OCI-LY3 (cell line): ENCODE measurements around the gene EFHC1.
A peak's percentile ranks its signal among the peaks of the same experiment; 100 is the strongest.

ENCODE experiments used
- H2AFZ ChIP-seq: fragments of 200-600, 300-600 bp; shearing (Covaris generic); 2 replicates; pipeline ENCODE4 v1.6.0; 2014; ENCODE audit warnings: antibody characterized with exemption, low read depth, low read length
- H3K27ac ChIP-seq: fragments of 200-600, 300-600 bp; sonication (generic); 2 replicates; pipeline ENCODE4 v1.5.1; 2014; ENCODE audit warnings: mild to moderate bottlenecking, low read length, moderate library complexity, mixed read lengths
- H3K27me3 ChIP-seq: fragments of 200-600, 300-600 bp; sonication (generic); 2 replicates; pipeline ENCODE4 v1.6.1; 2014; ENCODE audit warnings: low read depth, low read length, mixed read lengths
- H3K36me3 ChIP-seq: fragments of 200-600, 300-600 bp; sonication (generic); replicated peaks from 2 replicates; pipeline ENCODE3; 2014; ENCODE audit warnings: low read depth, low read length, mixed read lengths
- H3K4me1 ChIP-seq: fragments of 300-600, 200-600 bp; sonication (generic); 2 replicates; pipeline ENCODE4 v1.6.1; 2014; ENCODE audit warnings: low read length, mixed read lengths
- H3K4me2 ChIP-seq: fragments of 200-600, 300-600 bp; sonication (generic); 2 replicates; pipeline ENCODE4 v1.6.1; 2014; ENCODE audit warnings: low read length, mixed read lengths
- H3K4me3 ChIP-seq: fragments of 300-600, 200-600 bp; sonication (generic); 2 replicates; pipeline ENCODE4 v1.5.1; 2014; ENCODE audit warnings: antibody characterized with exemption, mild to moderate bottlenecking, low read length, moderate library complexity
- H3K79me2 ChIP-seq: fragments of 300-600, 200-600 bp; shearing (Covaris generic); 2 replicates; pipeline ENCODE4 v1.6.1; 2014; ENCODE audit warnings: mild to moderate bottlenecking, low read length, mixed read lengths
- H3K9ac ChIP-seq: fragments of 300-600, 200-600 bp; shearing (Covaris generic); 2 replicates; pipeline ENCODE4 v1.6.0; 2014; ENCODE audit warnings: mild to moderate bottlenecking, low read length, moderate library complexity
- H3K9me3 ChIP-seq: fragments of 200-600, 300-600 bp; shearing (Covaris generic); 2 replicates; pipeline ENCODE4 v1.6.1; 2014; ENCODE audit warnings: low read length, mixed read lengths; ENCODE audit not compliant: insufficient read depth
- H4K20me1 ChIP-seq: fragments of 200-600, 300-600 bp; sonication (generic); 2 replicates; pipeline ENCODE4 v1.6.1; 2016; ENCODE audit warnings: low read length, mixed read lengths; ENCODE audit not compliant: insufficient read depth
- EZH2phosphoT487 ChIP-seq: fragments of 200-600 bp; shearing (Covaris generic); IDR thresholded peaks from 2 replicates; pipeline ENCODE4 v1.6.1; 2018; ENCODE audit warnings: antibody characterized with exemption, mixed run types, low read depth
- TF ChIP-seq, protein P1 (sequence below): fragments of 200-600, 300-600 bp; sonication (generic); IDR thresholded peaks from 2 replicates; pipeline ENCODE4 v1.5.1; 2014; ENCODE audit warnings: antibody characterized with exemption, low read length, low read depth

EFHC1 gene

DNA sequence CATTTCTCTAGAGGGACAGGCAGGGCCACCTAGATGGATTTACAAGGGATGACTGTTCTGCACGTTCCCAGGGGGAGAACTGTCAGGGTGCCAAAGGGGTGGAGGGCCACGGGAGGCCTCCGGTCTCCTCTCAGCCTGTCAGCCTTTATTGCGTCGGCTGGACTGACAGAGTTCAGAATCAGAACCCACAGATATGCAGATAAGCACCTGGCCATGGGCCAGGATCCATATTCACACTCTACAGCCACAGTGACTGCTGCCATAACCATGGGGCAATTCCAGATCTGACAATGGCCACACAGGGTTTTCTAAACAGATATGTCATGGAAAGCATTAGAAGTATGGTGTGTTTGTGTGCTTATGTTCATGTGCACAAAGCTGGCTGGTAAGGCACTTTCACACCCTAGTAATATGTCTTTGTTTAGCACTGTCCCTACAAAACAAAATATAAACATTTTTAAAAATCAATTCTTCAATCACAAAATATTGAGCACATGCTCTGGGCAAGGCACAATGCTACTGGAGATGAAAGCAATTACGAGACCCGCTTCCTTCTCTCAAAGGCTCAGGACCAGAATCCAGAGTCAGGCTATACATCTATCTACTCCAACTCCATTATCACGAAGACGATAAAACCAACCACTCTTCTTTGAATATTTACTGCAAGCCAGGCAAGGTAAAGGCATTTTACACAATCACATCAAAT lies 127.7 kb downstream of the EFHC1 start:
- Histone ChIP-seq H3K4me3 (peak overlapping the region; percentile 53), H3K4me1 (peaks cover 98% of the 10 kb centered on the region), H3K27ac (peak overlapping the region; percentile 86), H3K27me3 (no peaks in the 10 kb centered on the region), H3K9ac (peak overlapping the region; percentile 61), H3K9me3 (no peaks in the 10 kb centered on the region), H3K36me3 (peaks cover 3% of the 10 kb centered on the region), H3K4me2 (peak overlapping the region; percentile 76), H2AFZ (no peak overlapping the region), H3K79me2 (peaks cover 78% of the 10 kb centered on the region), H4K20me1 (no peaks in the 10 kb centered on the region)
- TF ChIP-seq, protein P1, sequence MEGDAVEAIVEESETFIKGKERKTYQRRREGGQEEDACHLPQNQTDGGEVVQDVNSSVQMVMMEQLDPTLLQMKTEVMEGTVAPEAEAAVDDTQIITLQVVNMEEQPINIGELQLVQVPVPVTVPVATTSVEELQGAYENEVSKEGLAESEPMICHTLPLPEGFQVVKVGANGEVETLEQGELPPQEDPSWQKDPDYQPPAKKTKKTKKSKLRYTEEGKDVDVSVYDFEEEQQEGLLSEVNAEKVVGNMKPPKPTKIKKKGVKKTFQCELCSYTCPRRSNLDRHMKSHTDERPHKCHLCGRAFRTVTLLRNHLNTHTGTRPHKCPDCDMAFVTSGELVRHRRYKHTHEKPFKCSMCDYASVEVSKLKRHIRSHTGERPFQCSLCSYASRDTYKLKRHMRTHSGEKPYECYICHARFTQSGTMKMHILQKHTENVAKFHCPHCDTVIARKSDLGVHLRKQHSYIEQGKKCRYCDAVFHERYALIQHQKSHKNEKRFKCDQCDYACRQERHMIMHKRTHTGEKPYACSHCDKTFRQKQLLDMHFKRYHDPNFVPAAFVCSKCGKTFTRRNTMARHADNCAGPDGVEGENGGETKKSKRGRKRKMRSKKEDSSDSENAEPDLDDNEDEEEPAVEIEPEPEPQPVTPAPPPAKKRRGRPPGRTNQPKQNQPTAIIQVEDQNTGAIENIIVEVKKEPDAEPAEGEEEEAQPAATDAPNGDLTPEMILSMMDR, result no peak
- no peak for TF ChIP-seq EZH2phosphoT487

DNA sequence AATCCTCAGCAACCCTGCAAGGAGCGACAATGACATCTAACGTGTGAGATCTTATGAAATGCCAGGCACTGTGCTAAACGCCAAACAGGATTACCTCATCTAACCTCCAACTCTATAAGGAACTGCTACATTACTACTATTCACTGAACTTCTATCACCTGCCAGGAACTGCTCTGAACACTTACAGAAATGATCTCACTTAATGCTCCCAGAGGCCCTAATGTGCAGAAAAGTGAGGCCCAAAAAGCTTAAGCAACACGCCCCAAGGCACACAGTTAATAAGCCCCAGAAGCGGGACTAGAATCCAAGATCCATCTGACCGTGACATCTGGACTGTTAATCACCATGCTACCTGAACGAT lies 128.2 kb downstream of the EFHC1 start:
- Histone ChIP-seq H3K9ac (peak overlapping the region; percentile 61), H3K4me1 (peaks cover 100% of the 10 kb centered on the region), H3K4me2 (peak overlapping the region; percentile 76), H3K27ac (peak overlapping the region; percentile 86), H3K4me3 (peak overlapping the region; percentile 0; the same call in 1 of the 2 replicates), H3K9me3 (no peaks in the 10 kb centered on the region), H3K36me3 (peaks cover 3% of the 10 kb centered on the region), H3K79me2 (peaks cover 84% of the 10 kb centered on the region), H4K20me1 (no peaks in the 10 kb centered on the region), H3K27me3 (no peaks in the 10 kb centered on the region), H2AFZ (no peak overlapping the region)
- TF ChIP-seq, protein P1, result no peak

DNA sequence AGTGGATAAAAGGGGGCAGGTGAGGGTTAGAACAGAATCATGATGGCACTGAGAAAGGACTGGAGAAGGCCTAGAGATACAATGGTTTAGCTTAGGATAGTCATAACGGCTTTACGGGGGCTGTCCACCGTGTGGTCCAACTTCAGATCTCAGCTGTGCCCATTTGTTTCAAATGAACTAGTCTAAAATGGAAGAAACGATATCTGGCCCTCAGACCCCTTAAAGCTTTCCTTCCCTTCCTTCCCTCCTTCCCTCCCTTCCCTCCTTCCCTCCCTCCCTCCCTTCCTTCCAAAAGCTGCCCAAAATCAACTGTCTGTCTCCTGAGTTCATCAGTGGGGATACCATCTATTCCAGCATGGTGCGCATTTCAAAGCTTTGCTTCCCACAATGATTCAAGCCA lies 128.9 kb downstream of the EFHC1 start:
- no peaks in the 10 kb centered on the region for H4K20me1 ChIP-seq
- no peak overlapping the region for H2AFZ ChIP-seq
- H3K4me1 ChIP-seq, result peaks cover 100% of the 10 kb centered on the region
- peak overlapping the region; percentile 61 for H3K9ac ChIP-seq
- no peaks in the 10 kb centered on the region for H3K27me3 ChIP-seq
- H3K4me3 ChIP-seq, result no peak overlapping the region
- TF ChIP-seq EZH2phosphoT487, result no peak
- TF ChIP-seq, protein P1, result no peak
- no peaks in the 10 kb centered on the region for H3K9me3 ChIP-seq
- peak overlapping the region; percentile 86 for H3K27ac ChIP-seq
- peak overlapping the region; percentile 76 for H3K4me2 ChIP-seq
- peaks cover 85% of the 10 kb centered on the region for H3K79me2 ChIP-seq
- H3K36me3 ChIP-seq, result peaks cover 3% of the 10 kb centered on the region

- Histone ChIP-seq H3K4me2 (peak overlapping the region; percentile 34), H3K9ac (no peak overlapping the region), H3K27me3 (no peaks in the 10 kb centered on the region), H3K27ac (peak overlapping the region; percentile 25), H3K79me2 (peaks cover 84% of the 10 kb centered on the region), H2AFZ (no peak overlapping the region), H3K36me3 (peaks cover 2% of the 10 kb centered on the region), H3K4me3 (no peak overlapping the region), H3K9me3 (no peaks in the 10 kb centered on the region), H4K20me1 (no peaks in the 10 kb centered on the region), H3K4me1 (peaks cover 98% of the 10 kb centered on the region)
- TF ChIP-seq, protein P1, result no peak
- no peak for TF ChIP-seq EZH2phosphoT487
Observed at GRCh38 chr6:52549428-52549827, 129.3 kb downstream of the EFHC1 start.
